ENCODE measurements around the gene IPPK.

The IPPK gene

GRCh38 chr9:92669527-92669889 is 423 bp downstream of the IPPK start (continued):
- TF ChIP-seq PRDM6 (tag by site-specific recombination; IDR thresholded peaks at IDR 0.05) (no peak), ZNF266 (tag by site-specific recombination; IDR thresholded peaks at IDR 0.05; ENCODE audit: low read depth) (no peak), ZBTB7A (tag by site-specific recombination; IDR thresholded peaks at IDR 0.05; ENCODE audit: low read depth) (no peak), ZNF148 (tag by site-specific recombination; IDR thresholded peaks at IDR 0.05; ENCODE audit: borderline replicate concordance) (no peak), ZNF239 (tag by site-specific recombination; IDR thresholded peaks at IDR 0.05) (no peak), ZBTB10 (tag by site-specific recombination; IDR thresholded peaks at IDR 0.05) (no peak), ZNF664 (tag by site-specific recombination; IDR thresholded peaks at IDR 0.05) (no peak), ZIC2 (tag by site-specific recombination; IDR thresholded peaks at IDR 0.05) (peak; percentile 49; the same call in 1 of the 2 replicates), GLIS1 (tag by site-specific recombination; IDR thresholded peaks at IDR 0.05) (peak; percentile 56), ZNF398 (tag by site-specific recombination; IDR thresholded peaks at IDR 0.05) (peak; percentile 54; the same call in 1 of the 2 replicates), ZNF18 (tag by site-specific recombination; IDR thresholded peaks at IDR 0.05) (no peak), PRDM1 (tag by site-specific recombination; IDR thresholded peaks at IDR 0.05) (no peak), OSR2 (tag by site-specific recombination; IDR thresholded peaks at IDR 0.05) (no peak), ZNF223 (tag by site-specific recombination; IDR thresholded peaks at IDR 0.05) (no peak), ZNF600 (tag by site-specific recombination; IDR thresholded peaks at IDR 0.05) (no peak), IKZF3 (tag by site-specific recombination; IDR thresholded peaks at IDR 0.05) (no peak), ZNF280C (tag by site-specific recombination; IDR thresholded peaks at IDR 0.05) (no peak), ZNF121 (tag by site-specific recombination; IDR thresholded peaks at IDR 0.05) (no peak), ZNF768 (tag by site-specific recombination; IDR thresholded peaks at IDR 0.05) (no peak), ZNF785 (tag by site-specific recombination; IDR thresholded peaks at IDR 0.05) (no peak), ZXDB (tag by site-specific recombination; IDR thresholded peaks at IDR 0.05) (no peak), ZNF350 (tag by site-specific recombination; IDR thresholded peaks at IDR 0.05) (no peak), ZNF488 (tag by site-specific recombination; IDR thresholded peaks at IDR 0.05) (no peak), KLF7 (tag by site-specific recombination; IDR thresholded peaks at IDR 0.05; ENCODE audit: borderline replicate concordance) (no peak), ZNF394 (tag by site-specific recombination; IDR thresholded peaks at IDR 0.05; ENCODE audit: borderline replicate concordance) (no peak)

All from HEK293 (cell line).